Stomach (tissue), 4 donors: ENCODE data around the gene TMEM87B.

Experiments used
- CTCF ChIP-seq, 7 experiments: fragments of 450-650 bp in 4 of 7; fragments of 200-600 bp in 3 of 7; sonication (generic) in 3 of 7; IDR thresholded peaks; one replicate each; pipeline ENCODE4 v1.5.1; 2016 to 2019; ENCODE audit warnings: antibody characterized with exemption in 7 of 7, control low read depth in 2 of 7, mild to moderate bottlenecking in 1 of 7
- POLR2A ChIP-seq, 4 donors: fragments of 450-650 bp; IDR thresholded peaks; one replicate each; pipeline ENCODE4 v1.6.1; 2016; ENCODE audit warnings: antibody characterized with exemption in 4 of 4, control low read depth in 2 of 4, mild to moderate bottlenecking in 1 of 4, moderate library complexity in 1 of 4

- TF ChIP-seq CTCF (IDR thresholded peaks at IDR 0.05) (no peak), POLR2A (IDR thresholded peaks at IDR 0.05) (no peak)
These were observed 99.4 kb downstream of the TMEM87B start for GRCh38 chr2:112154246-112155117.
